IMR-90 (cell line): Measurements from ENCODE around the gene NABP1. TPM values are rescaled to one million over a fixed set of nuclear protein-coding genes. Genes with fewer than 3 reads are reported as not detected.

Source experiments
- ATAC-seq: fragments of 200-7000 bp; cut with Tn5 transposase; 2 replicates; pipeline ENCODE4 v1.9.1; 2020; ENCODE audit warnings: low read depth, mild to moderate bottlenecking, moderate library complexity
- BruUV-seq: library from RNA; stranded (reverse); fragments of 400-500 nt; replicated peaks from 2 replicates; lab custom pipeline; 2021; lab: Mats Ljungman, UMichigan
- CTCF ChIA-PET: fragments of 300-600 bp; formaldehyde crosslinking; extraction: SDS; loops from one replicate; lab custom pipeline; 2021; ENCODE audit warnings: antibody characterized with exemption; lab: Yijun Ruan, JAX
- POLR2A ChIA-PET: fragments of 300-600 bp; sonication (Branson Sonifier 250); formaldehyde crosslinking; loops from one replicate; lab custom pipeline; 2022; ENCODE audit warnings: antibody characterized with exemption; ENCODE audit not compliant: unreplicated experiment; lab: Charles Lee
- DNase-seq: peaks from one replicate; pipeline ENCODE4 v3.0.0; 2013
- H2AFZ ChIP-seq: replicated peaks from 2 replicates; pipeline ENCODE3; 2013; ENCODE audit warnings: low read length, mild to moderate bottlenecking; ENCODE audit not compliant: poor library complexity
- H2AK5ac ChIP-seq: 2 replicates; pipeline ENCODE4 v1.6.1; 2013; ENCODE audit warnings: low read depth, low read length, inconsistent platforms
- H2AK9ac ChIP-seq: replicated peaks from 2 replicates; pipeline ENCODE3; 2013; ENCODE audit warnings: mild to moderate bottlenecking, low read depth, low read length, moderate library complexity; ENCODE audit not compliant: poor library complexity
- H2BK120ac ChIP-seq: 2 replicates; pipeline ENCODE4 v1.6.1; 2013; ENCODE audit warnings: low read depth, low read length, inconsistent platforms
- H2BK15ac ChIP-seq: 3 replicates; pipeline ENCODE4 v1.6.1; 2013; ENCODE audit warnings: low read depth, low read length, inconsistent platforms
- H2BK20ac ChIP-seq: 2 replicates; pipeline ENCODE4 v1.6.1; 2013; ENCODE audit warnings: low read depth, mild to moderate bottlenecking, inconsistent platforms, low read length, moderate library complexity
- H2BK5ac ChIP-seq: 2 replicates; pipeline ENCODE4 v1.6.1; 2013; ENCODE audit warnings: mild to moderate bottlenecking, low read depth, low read length, inconsistent platforms; ENCODE audit not compliant: poor library complexity, severe bottlenecking
- H3K14ac ChIP-seq: replicated peaks from 2 replicates; pipeline ENCODE4 v1.6.1; 2013; ENCODE audit warnings: low read depth, low read length, inconsistent platforms
- H3K18ac ChIP-seq: 2 replicates; pipeline ENCODE4 v1.6.1; 2013; ENCODE audit warnings: low read depth, low read length, control low read depth
- H3K23ac ChIP-seq: 2 replicates; pipeline ENCODE4 v1.6.1; 2013; ENCODE audit warnings: low read depth, low read length, inconsistent platforms
- H3K27ac ChIP-seq: 2 replicates; pipeline ENCODE4 v1.5.1; 2013; ENCODE audit warnings: mild to moderate bottlenecking, control low read depth, low read length; ENCODE audit not compliant: insufficient read depth
- H3K27me3 ChIP-seq: 2 replicates; pipeline ENCODE4 v1.6.1; 2013; ENCODE audit warnings: low read length; ENCODE audit not compliant: control insufficient read depth, insufficient read depth
- H3K36me3 ChIP-seq: 2 replicates; pipeline ENCODE4 v1.6.1; 2013; ENCODE audit warnings: low read length, mixed read lengths; ENCODE audit not compliant: control insufficient read depth, insufficient read depth
- H3K4ac ChIP-seq: 2 replicates; pipeline ENCODE4 v1.6.1; 2013; ENCODE audit warnings: low read depth, low read length, inconsistent platforms
- H3K4me1 ChIP-seq: 2 replicates; pipeline ENCODE4 v1.6.1; 2013; ENCODE audit warnings: low read length, mixed read lengths; ENCODE audit not compliant: control insufficient read depth, insufficient read depth
- H3K4me2 ChIP-seq: 2 replicates; pipeline ENCODE4 v1.6.1; 2013; ENCODE audit warnings: low read depth, mild to moderate bottlenecking, control low read depth, low read length, moderate library complexity
- H3K4me3 ChIP-seq: 2 replicates; pipeline ENCODE4 v1.5.1; 2013; ENCODE audit warnings: low read depth, mild to moderate bottlenecking, control low read depth, low read length, moderate library complexity; ENCODE audit not compliant: insufficient read depth
- H3K56ac ChIP-seq: 2 replicates; pipeline ENCODE4 v1.6.1; 2013; ENCODE audit warnings: low read length, inconsistent platforms; ENCODE audit not compliant: insufficient read depth; ENCODE audit errors: extremely low read depth
- H3K79me1 ChIP-seq, 2 experiments: 2 replicates each; pipeline ENCODE4 v1.6.1; 2013; ENCODE audit warnings: low read length in 2 of 2, inconsistent platforms in 1 of 2, low read depth in 1 of 2
- H3K9ac ChIP-seq: 2 replicates; pipeline ENCODE4 v1.6.1; 2013; ENCODE audit warnings: low read depth, low read length, control low read depth
- H3K9me1 ChIP-seq: 2 replicates; pipeline ENCODE4 v1.6.1; 2013; ENCODE audit warnings: low read length, inconsistent platforms; ENCODE audit not compliant: insufficient read depth
- H3K9me3 ChIP-seq: 2 replicates; pipeline ENCODE4 v1.6.1; 2013; ENCODE audit warnings: low read length; ENCODE audit not compliant: control insufficient read depth, insufficient read depth
- H4K20me1 ChIP-seq: 2 replicates; pipeline ENCODE4 v1.6.1; 2013; ENCODE audit warnings: low read length, inconsistent platforms; ENCODE audit not compliant: insufficient read depth
- H4K5ac ChIP-seq: 2 replicates; pipeline ENCODE4 v1.6.1; 2013; ENCODE audit warnings: mild to moderate bottlenecking, low read depth, low read length, control low read depth
- H4K8ac ChIP-seq, 2 experiments: 2 replicates each; pipeline ENCODE4 v1.6.1; 2013; ENCODE audit warnings: low read depth in 2 of 2, low read length in 2 of 2, control low read depth in 1 of 2, inconsistent platforms in 1 of 2
- H4K91ac ChIP-seq: 2 replicates; pipeline ENCODE4 v1.6.1; 2013; ENCODE audit warnings: low read depth, low read length, inconsistent platforms; ENCODE audit not compliant: insufficient read depth
- CHD1 ChIP-seq: IDR thresholded peaks from 2 replicates; pipeline ENCODE4 v1.6.1; 2012; ENCODE audit warnings: low read depth, low read length, improper control_type of control experiment
- dilution Hi-C: fragments of 300-500 bp; cut with HindIII; formaldehyde crosslinking; loops from one replicate; pipeline ENCODE4 v1.14.3; 2018; ENCODE audit warnings: low sequenced_read_pairs; ENCODE audit not compliant: unreplicated experiment
- in situ Hi-C: fragments of 300-500 bp; cut with MboI; formaldehyde crosslinking; loops from 3 replicates; pipeline ENCODE4 v1.14.3; 2019; ENCODE audit warnings: low sequenced_read_pairs, inconsistent platforms, mixed read lengths
- intact Hi-C: fragments of 100-400 bp; cut with micrococcal nuclease; formaldehyde crosslinking; loops from 2 replicates; pipeline ENCODE4 v1.10.0; 2022
- polyA plus RNA-seq, 3 experiments: library from polyadenylated mRNA; depleted of rRNA; stranded (reverse); fragments of >200 nt; gene quantifications; 2 replicates each; pipeline ENCODE4 v1.2.3, GENCODE V29; 2012; ENCODE audit warnings: low replicate concordance in 1 of 3
- total RNA-seq: library from RNA; depleted of rRNA; stranded (reverse); fragments of >200 nt; gene quantifications from 2 replicates; pipeline ENCODE4 v1.2.3, GENCODE V29; 2012

The NABP1 gene
- total and polyA plus RNA-seq, 2 of the 4 experiments (the other 2 are of a cell fraction), result 57.7 to 73.3 TPM

DNA sequence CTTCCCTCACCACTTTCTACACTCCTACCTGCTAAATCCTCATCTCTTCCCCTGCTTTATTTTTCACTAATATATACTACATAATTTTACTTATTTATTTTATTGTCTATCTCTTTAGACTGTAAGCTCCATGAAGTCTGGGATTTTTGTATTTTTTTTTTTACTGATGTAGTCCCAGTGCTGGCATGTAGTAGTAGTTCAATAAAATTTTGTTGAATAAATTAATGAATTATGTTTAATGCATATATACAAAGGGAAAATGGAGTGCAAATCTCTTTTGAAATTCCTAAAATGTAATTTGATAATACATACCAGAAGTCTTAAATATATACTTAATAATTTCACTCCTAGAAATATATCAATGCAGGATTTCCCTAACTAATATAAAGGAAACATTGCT lies 7.1 kb upstream of the NABP1 start:
- in situ Hi-C loops (no loop called here), intact Hi-C loops (no loop called here), dilution Hi-C loops (no loop called here)
- H2AFZ ChIP-seq, result no peak overlapping the region
- ATAC-seq, result no peak
- DNase-seq, result no peak
- no peak overlapping the region for H2BK15ac ChIP-seq
- H3K9ac ChIP-seq, result no peak overlapping the region
- H3K9me3 ChIP-seq, result no peaks in the 10 kb centered on the region
- ChIA-PET POLR2A (no interaction called here), CTCF (no interaction called here)
- no peak overlapping the region for H3K14ac ChIP-seq
- no peak overlapping the region for H3K4ac ChIP-seq
- H4K5ac ChIP-seq, result no peak overlapping the region
- no peaks in the 10 kb centered on the region for H3K27me3 ChIP-seq
- no peak overlapping the region for H3K4me2 ChIP-seq
- H4K91ac ChIP-seq, result no peak overlapping the region
- H2BK20ac ChIP-seq, result no peak overlapping the region
- H2AK9ac ChIP-seq, result no peak overlapping the region
- H4K20me1 ChIP-seq, result no peaks in the 10 kb centered on the region
- H3K4me1 ChIP-seq, result peaks cover 1% of the 10 kb centered on the region; the same call in 1 of the 2 replicates
- H3K36me3 ChIP-seq, result no peaks in the 10 kb centered on the region
- H3K18ac ChIP-seq, result no peak overlapping the region
- no peak for TF ChIP-seq CHD1
- no peak overlapping the region for H3K27ac ChIP-seq
- H2AK5ac ChIP-seq, result no peak overlapping the region
- H2BK5ac ChIP-seq, result no peak overlapping the region
- peaks cover 3% of the 10 kb centered on the region; the same call in 1 of the 2 replicates for H3K9me1 ChIP-seq
- H4K8ac ChIP-seq, result no peak overlapping the region
- 0 out of 4 replicates have a peak, but pooled peaks cover 0 to 2% of the 10 kb centered on the region in 2 experiments for H3K79me1 ChIP-seq
- H3K56ac ChIP-seq, result no peak overlapping the region
- BruUV-seq, result no TSS peak
- no peak overlapping the region for H3K23ac ChIP-seq
- no peak overlapping the region for H3K4me3 ChIP-seq
- H2BK120ac ChIP-seq, result no peak overlapping the region
